SK-N-SH (cell line): ENCODE results near the gene PRKCQ.

Experiments used
- CHD2 ChIP-seq: fragments of 150-350 bp; IDR thresholded peaks from 2 replicates; pipeline ENCODE4 v1.6.1; 2018; ENCODE audit warnings: low read length; ENCODE audit not compliant: partially characterized antibody
- CTCF ChIP-seq: fragments of 200-600 bp; sonication (generic); IDR thresholded peaks from 2 replicates; pipeline ENCODE4 v1.6.1; 2017; ENCODE audit warnings: antibody characterized with exemption, mild to moderate bottlenecking, moderate library complexity
- ELF1 ChIP-seq: IDR thresholded peaks from 2 replicates; pipeline ENCODE4 v1.4.0; 2012
- FOXM1 ChIP-seq: IDR thresholded peaks from 2 replicates; pipeline ENCODE4 v1.4.0; 2012; ENCODE audit warnings: low read depth, mild to moderate bottlenecking
- POLR2AphosphoS5 ChIP-seq: IDR thresholded peaks from 2 replicates; pipeline ENCODE4 v1.6.1; 2012; ENCODE audit warnings: low read depth, low read length
- RCOR1 ChIP-seq: fragments of 150-350 bp; IDR thresholded peaks from 2 replicates; pipeline ENCODE4 v1.6.1; 2017; ENCODE audit warnings: antibody characterized with exemption, low read length
- USF1 ChIP-seq: IDR thresholded peaks from 2 replicates; pipeline ENCODE4 v1.4.0; 2012; ENCODE audit warnings: low read depth, borderline replicate concordance
- TF ChIP-seq, protein P1 (sequence below): fragments of 150-350 bp; IDR thresholded peaks from 2 replicates; pipeline ENCODE4 v1.6.1; 2016; ENCODE audit warnings: mild to moderate bottlenecking, low read depth, low read length

GRCh38 chr10:6567884-6568283, 12.2 kb downstream of the PRKCQ start:
- TF ChIP-seq CHD2: no peak
- no peak for TF ChIP-seq ELF1
- TF ChIP-seq CTCF: no peak
- no peak for TF ChIP-seq FOXM1
- TF ChIP-seq USF1: no peak
- no peak for TF ChIP-seq POLR2AphosphoS5
- TF ChIP-seq RCOR1: no peak
- TF ChIP-seq, protein P1, sequence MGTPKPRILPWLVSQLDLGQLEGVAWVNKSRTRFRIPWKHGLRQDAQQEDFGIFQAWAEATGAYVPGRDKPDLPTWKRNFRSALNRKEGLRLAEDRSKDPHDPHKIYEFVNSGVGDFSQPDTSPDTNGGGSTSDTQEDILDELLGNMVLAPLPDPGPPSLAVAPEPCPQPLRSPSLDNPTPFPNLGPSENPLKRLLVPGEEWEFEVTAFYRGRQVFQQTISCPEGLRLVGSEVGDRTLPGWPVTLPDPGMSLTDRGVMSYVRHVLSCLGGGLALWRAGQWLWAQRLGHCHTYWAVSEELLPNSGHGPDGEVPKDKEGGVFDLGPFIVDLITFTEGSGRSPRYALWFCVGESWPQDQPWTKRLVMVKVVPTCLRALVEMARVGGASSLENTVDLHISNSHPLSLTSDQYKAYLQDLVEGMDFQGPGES: no peak
